HG03280 (cell line): Measurements from ENCODE around the gene PERP.
"Not testable (repeated sequence)": the region's sequence is repeated elsewhere in the genome, so short reads cannot be mapped to it uniquely, and the experiment has no call there.

Source experiments
- ATAC-seq: cut with Tn5 transposase; IDR thresholded peaks from one replicate; pipeline ENCODE4 v1.9.1; 2021; ENCODE audit warnings: mild to moderate bottlenecking, moderate library complexity; ENCODE audit not compliant: unreplicated experiment

Gene PERP

GRCh38 chr6:138105880-138106664 lies 1.1 kb downstream of the PERP start:
- ATAC-seq = no peak

DNA sequence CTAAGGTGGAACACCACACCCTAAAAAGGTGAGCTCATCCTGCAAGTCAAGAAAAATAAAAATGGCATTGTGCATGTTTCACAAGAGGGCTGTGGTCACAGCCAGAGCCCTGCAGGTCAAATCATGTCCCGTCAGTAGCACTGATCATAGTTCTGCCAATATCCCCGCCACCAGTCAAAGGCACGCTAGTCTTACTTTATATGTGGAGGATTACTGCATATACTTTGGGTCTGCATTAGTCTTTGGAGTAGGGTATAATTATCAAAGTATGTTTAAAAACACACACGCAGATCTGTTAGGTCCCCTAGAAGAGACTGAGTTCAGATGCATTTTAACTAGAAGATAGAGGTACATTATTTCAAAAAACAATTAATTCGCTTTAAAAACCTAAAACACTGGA lies 1.8 kb downstream of the PERP start:
- no peak for ATAC-seq

DNA sequence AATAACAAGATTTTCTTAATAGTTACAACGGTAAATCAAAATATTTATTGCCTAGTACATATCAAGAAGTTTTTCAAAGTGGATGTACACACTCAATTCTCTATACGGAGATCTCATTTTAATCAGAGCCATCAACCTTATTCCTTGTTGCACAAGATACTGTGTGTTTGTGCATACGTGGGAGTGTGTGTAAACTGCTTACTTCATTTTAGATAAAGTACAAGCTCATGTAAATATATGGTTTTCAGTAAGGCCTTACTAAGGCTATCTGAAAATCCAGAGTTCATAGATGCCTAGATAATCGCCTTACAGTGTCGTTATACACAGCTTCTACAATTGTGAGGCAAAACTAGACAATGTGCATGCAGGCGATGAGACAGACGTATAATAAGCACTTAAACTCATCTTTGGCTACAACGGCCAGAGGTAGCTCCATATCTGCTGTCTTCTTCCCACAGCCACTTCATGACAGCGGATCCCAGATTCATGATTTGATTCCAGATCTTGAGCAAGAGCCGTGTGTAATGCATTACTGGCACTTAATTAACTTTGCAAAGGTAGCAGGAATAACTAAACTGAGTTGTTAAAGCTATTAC lies 2.5 kb downstream of the PERP start:
- no peak for ATAC-seq

DNA sequence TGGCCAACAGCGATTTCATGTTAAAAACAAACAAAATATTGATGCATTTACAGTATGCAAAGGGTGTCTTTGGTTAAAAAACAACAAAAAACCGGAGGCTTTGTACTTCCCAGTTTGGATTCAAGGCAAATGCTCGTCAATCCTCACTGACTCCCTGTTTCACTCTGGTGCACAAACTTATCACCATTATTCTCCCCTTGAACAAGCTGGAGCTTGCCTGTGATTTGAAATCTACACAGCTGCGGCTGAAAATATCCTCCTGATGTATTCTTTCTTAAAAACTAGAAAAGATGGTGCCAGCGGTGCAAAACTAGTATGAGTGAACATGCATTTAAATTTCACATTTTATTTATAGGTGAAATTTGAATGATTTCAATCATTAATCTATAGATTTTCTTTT lies 3.3 kb downstream of the PERP start:
- no peak for ATAC-seq

DNA sequence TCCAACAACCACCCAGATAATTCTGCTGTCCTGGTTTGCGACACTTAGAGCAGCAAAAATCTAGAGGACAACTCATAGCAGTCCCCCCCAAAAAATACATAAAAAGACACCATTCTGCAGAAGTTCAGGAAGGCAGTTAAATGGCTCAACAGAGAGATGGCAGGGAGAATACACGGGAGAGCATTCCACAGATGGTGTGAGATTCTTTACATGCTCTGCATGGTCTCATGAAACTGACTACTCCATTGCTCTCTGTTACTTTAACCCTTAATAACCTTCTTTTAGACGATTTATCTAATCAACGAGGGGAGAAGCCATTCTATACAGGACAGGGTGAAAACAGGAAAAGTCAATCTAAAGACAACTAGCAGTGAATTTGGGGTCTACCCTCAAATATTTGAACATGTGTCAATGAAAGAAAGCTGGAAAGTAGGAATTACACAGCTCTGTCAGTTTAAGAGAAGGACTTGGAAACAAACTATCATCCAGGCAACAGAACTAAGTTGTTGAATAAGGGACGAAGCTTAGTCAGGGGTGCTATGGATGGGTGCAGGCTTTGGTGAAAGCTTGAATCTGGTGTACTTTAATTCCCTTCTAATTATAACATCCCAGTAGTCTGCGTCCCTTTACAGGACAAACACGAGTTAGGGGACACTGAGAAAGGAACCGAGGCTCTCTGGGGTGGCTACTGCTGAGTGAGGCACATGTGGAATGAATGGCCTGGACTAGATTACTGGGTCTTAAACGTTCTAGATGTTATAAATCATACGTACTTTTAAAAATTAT lies 5.1 kb downstream of the PERP start:
- no peak for ATAC-seq

DNA sequence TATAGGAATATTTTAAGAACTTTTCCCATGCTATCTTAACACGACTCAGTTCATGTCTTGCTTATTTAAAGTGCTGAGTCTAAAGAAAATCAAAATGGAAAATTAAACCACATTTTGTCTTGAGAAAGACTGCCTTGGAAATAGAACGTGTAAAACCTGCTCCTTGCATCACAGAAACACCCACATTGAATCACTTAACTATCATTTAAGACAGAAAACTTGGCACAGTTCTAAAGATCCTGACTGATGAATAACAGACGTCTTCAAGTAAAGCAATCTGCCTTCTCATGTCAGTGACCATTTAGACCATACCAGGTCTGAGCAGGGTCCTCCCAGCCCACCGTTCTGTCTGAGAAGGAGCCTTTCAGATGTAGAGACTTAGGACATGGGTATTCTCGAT lies 7.4 kb downstream of the PERP start:
- no peak for ATAC-seq

GRCh38 chr6:138098306-138098705 lies 8.9 kb downstream of the PERP start:
- no peak for ATAC-seq

- ATAC-seq = no peak
Measured at GRCh38 chr6:138094260-138094659, 13.0 kb downstream of the PERP start.

- ATAC-seq = no peak
Measured at GRCh38 chr6:138093632-138094031, 13.6 kb downstream of the PERP start.

GRCh38 chr6:138092686-138093085 lies 14.5 kb downstream of the PERP start:
- no peak for ATAC-seq

- ATAC-seq = no peak
Measured at GRCh38 chr6:138089325-138089724, 17.9 kb downstream of the PERP start.

GRCh38 chr6:138088326-138088762 lies 18.9 kb downstream of the PERP start:
- ATAC-seq = no peak

- no peak for ATAC-seq
Measured at GRCh38 chr6:138087593-138088325, 19.5 kb downstream of the PERP start.

GRCh38 chr6:138086573-138087196 lies 20.5 kb downstream of the PERP start:
- ATAC-seq = no peak

- ATAC-seq = no peak
Measured at GRCh38 chr6:138085839-138086222, 21.4 kb downstream of the PERP start.

GRCh38 chr6:138084904-138085838 lies 22.0 kb downstream of the PERP start:
- no peak for ATAC-seq

DNA sequence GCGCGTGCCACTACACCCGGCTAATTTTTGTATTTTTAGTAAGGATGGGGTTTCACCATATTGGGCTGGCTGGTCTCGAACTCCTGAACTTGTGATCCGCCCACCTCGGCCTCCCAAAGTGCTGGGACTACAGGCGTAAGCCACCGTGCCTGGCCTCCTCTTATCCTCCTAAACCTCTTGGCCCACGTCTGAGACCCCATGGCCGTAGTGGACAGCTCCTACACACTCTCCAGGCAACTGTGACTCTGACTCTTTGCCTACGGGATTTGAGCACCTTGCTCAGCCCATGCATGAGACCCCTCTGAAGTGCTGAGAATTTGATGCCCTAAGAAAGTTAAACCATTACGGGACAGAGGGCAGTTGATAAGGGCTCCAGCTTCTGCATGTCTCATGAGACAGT lies 25.0 kb downstream of the PERP start:
- no peak for ATAC-seq

- ATAC-seq = not testable (repeated sequence)
Measured at GRCh38 chr6:138079556-138079955, 27.7 kb downstream of the PERP start.

- ATAC-seq = no peak
Measured at GRCh38 chr6:138078491-138078890, 28.7 kb downstream of the PERP start.

DNA sequence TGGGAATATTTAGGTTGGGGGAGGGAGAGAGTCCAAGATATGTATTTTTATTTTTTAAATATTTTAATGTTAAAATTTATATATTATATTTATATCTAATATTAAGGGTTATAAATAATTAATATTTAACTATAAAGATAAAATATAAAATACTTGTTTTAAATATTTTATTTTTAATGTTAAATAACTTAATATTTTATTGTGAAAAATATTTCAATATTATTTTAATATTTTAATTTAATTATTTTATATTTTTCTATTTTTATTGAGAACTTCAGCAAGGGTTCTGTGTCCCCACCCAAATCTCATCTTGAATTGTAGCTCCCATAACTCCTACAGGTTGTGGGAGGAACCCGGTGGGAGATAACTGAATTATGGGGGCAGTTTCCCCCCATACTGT lies 34.0 kb downstream of the PERP start:
- ATAC-seq = no peak
